B cell (primary cell): ENCODE results near the gene MED9. TPM values are rescaled to one million over a fixed set of nuclear protein-coding genes. Genes with fewer than 3 reads are reported as not detected.

Source experiments
- ATAC-seq: fragments of 200-7000 bp; cut with Tn5 transposase; one replicate; pipeline ENCODE4 v1.10.0; 2021; ENCODE audit warnings: low read depth, mild to moderate bottlenecking, moderate number of reproducible peaks, moderate library complexity
- CTCF ChIA-PET: fragments of 350-600 bp; sonication (Branson Sonifier 250); formaldehyde crosslinking; loops from one replicate; lab custom pipeline; 2021; ENCODE audit warnings: antibody characterized with exemption, inconsistent platforms; lab: Charles Lee
- POLR2A ChIA-PET: fragments of 350-600 bp; sonication (Branson Sonifier 250); formaldehyde crosslinking; loops from one replicate; lab custom pipeline; 2021; ENCODE audit warnings: antibody characterized with exemption; lab: Charles Lee
- DNase-seq: peaks from one replicate; pipeline ENCODE4 v3.0.0; 2013
- H2AFZ ChIP-seq: 2 replicates; pipeline ENCODE4 v1.6.1; 2012; ENCODE audit warnings: mild to moderate bottlenecking, low read depth, low read length; ENCODE audit not compliant: insufficient read depth, poor library complexity, severe bottlenecking
- H3K27ac ChIP-seq, 2 donors: 1 replicate in 1 of 2; 2 replicates in 1 of 2; pipeline ENCODE4 v1.5.1; 2012 to 2013; ENCODE audit warnings: low read length in 2 of 2, mild to moderate bottlenecking in 2 of 2, moderate library complexity in 1 of 2
- H3K27me3 ChIP-seq, 4 experiments: fragments of 200-600 bp in 1 of 4; sonication (generic) in 1 of 4; replicated peaks in 1 of 4; 1 replicate in 2 of 4; 2 replicates in 2 of 4; pipeline versions ENCODE4 v1.6.1 to v1.7.0; 2013 to 2016; ENCODE audit warnings: low read length in 3 of 4, mild to moderate bottlenecking in 2 of 4, mixed read lengths in 1 of 4, moderate library complexity in 1 of 4; ENCODE audit not compliant: insufficient read depth in 4 of 4, control insufficient read depth in 3 of 4; ENCODE audit errors: control extremely low read depth in 1 of 4
- H3K36me3 ChIP-seq, 2 experiments: replicated peaks in 1 of 2; 1 replicate in 1 of 2; 2 replicates in 1 of 2; pipeline versions ENCODE4 v1.6.1 to v1.7.1; 2013; ENCODE audit warnings: low read length in 1 of 2; ENCODE audit not compliant: insufficient read depth in 2 of 2, control insufficient read depth in 1 of 2; ENCODE audit errors: control extremely low read depth in 1 of 2, extremely low read depth in 1 of 2
- H3K4me1 ChIP-seq, 2 donors: fragments of 200-600 bp in 1 of 2; sonication (generic) in 1 of 2; 1 replicate in 1 of 2; 2 replicates in 1 of 2; pipeline versions ENCODE4 v1.5.1 to v1.6.1; 2013 to 2017; ENCODE audit warnings: low read length in 2 of 2; ENCODE audit not compliant: control insufficient read depth in 2 of 2, insufficient read depth in 2 of 2
- H3K4me2 ChIP-seq: replicated peaks from 2 replicates; pipeline ENCODE3; 2012; ENCODE audit warnings: mild to moderate bottlenecking, low read depth, low read length; ENCODE audit not compliant: poor library complexity, severe bottlenecking
- H3K4me3 ChIP-seq, 5 experiments: fragments of 200-600 bp in 1 of 5; sonication (generic) in 1 of 5; 1 replicate in 3 of 5; 2 replicates in 2 of 5; pipeline versions ENCODE4 v1.5.1 to v1.7.0; 2011 to 2016; ENCODE audit warnings: low read length in 4 of 5, mild to moderate bottlenecking in 4 of 5, low read depth in 2 of 5, control low read depth in 1 of 5, moderate library complexity in 1 of 5; ENCODE audit not compliant: insufficient read depth in 1 of 5; ENCODE audit errors: control extremely low read depth in 1 of 5, extremely low read depth in 1 of 5
- H3K79me2 ChIP-seq: fragments of 200-600 bp; sonication (generic); one replicate; pipeline ENCODE4 v1.6.0; 2016; ENCODE audit warnings: low read length; ENCODE audit not compliant: control insufficient read depth, insufficient read depth
- H3K9ac ChIP-seq: fragments of 200-600 bp; sonication (generic); 2 replicates; pipeline ENCODE4 v1.6.1; 2017; ENCODE audit warnings: mild to moderate bottlenecking, low read length, moderate library complexity
- H3K9me3 ChIP-seq, 3 donors: one replicate each; pipeline versions ENCODE4 v1.6.1 to v1.7.1; 2013; ENCODE audit warnings: low read length in 2 of 3; ENCODE audit not compliant: control insufficient read depth in 2 of 3, insufficient read depth in 1 of 3; ENCODE audit errors: control extremely low read depth in 1 of 3
- H4K20me1 ChIP-seq: 2 replicates; pipeline ENCODE4 v1.6.0; 2012; ENCODE audit warnings: mild to moderate bottlenecking, low read length; ENCODE audit not compliant: insufficient read depth, control insufficient read depth, poor library complexity, severe bottlenecking
- H3K27ac Mint-ChIP-seq: one replicate; pipeline ENCODE4 v1.8.0; 2021; ENCODE audit warnings: mixed read lengths
- H3K27me3 Mint-ChIP-seq: one replicate; pipeline ENCODE4 v1.8.0; 2021; ENCODE audit warnings: mixed read lengths
- H3K4me1 Mint-ChIP-seq: one replicate; pipeline ENCODE4 v1.8.0; 2021; ENCODE audit warnings: mixed read lengths
- H3K4me3 Mint-ChIP-seq: one replicate; pipeline ENCODE4 v1.8.0; 2021; ENCODE audit warnings: mixed read lengths
- H3K9me3 Mint-ChIP-seq: one replicate; pipeline ENCODE4 v1.8.0; 2022; ENCODE audit warnings: mixed read lengths; ENCODE audit not compliant: insufficient read depth
- CTCF ChIP-seq: fragments of 200-600 bp; IDR thresholded peaks from one replicate; pipeline ENCODE4 v1.8.0; 2022; ENCODE audit warnings: antibody characterized with exemption, mild to moderate bottlenecking
- EZH2 ChIP-seq: IDR thresholded peaks from 2 replicates; pipeline ENCODE4 v1.6.1; 2012; ENCODE audit warnings: borderline replicate concordance, low read depth, mild to moderate bottlenecking, moderate library complexity, low read length; ENCODE audit not compliant: insufficient read depth, poor library complexity, severe bottlenecking
- WGBS: methylation state at CpG from one replicate; pipeline ENCODE4 v1.1.5; 2013; ENCODE audit warnings: missing lambda C conversion rate; ENCODE audit not compliant: insufficient coverage; 5-methylcytosine and 5-hydroxymethylcytosine counted together
- intact Hi-C: fragments of 100-400 bp; cut with micrococcal nuclease; formaldehyde crosslinking; loops from one replicate; pipeline ENCODE4 v1.10.0; 2022
- polyA plus RNA-seq: library from polyadenylated mRNA; depleted of rRNA; stranded (reverse); fragments of >200 nt; gene quantifications from 2 replicates; pipeline ENCODE4 v1.2.3, GENCODE V29; 2012
- total RNA-seq, 2 donors: library from RNA; stranded (reverse); fragments of 120-200 nt in 1 of 2; gene quantifications; 1 replicate in 1 of 2; 2 replicates in 1 of 2; pipeline versions ENCODE4 v1.2.3 to v1.2.4, GENCODE V29; 2013 to 2022

The MED9 gene
- total and polyA plus RNA-seq, 2 donors (not counting 1 experiment from before 2014, with no cell fraction given): 11.6 to 18.9 TPM

- ATAC-seq: no peak
- no peak overlapping the region for H3K27ac Mint-ChIP-seq
Observed at GRCh38 chr17:17540278-17540906, 63.6 kb downstream of the MED9 start.

More at GRCh38 chr17:17540278-17540906, 63.6 kb downstream of the MED9 start:
- ChIA-PET CTCF (no interaction called here), POLR2A (no interaction called here)
- no peak for DNase-seq
- Histone ChIP-seq H3K4me2 (no peak overlapping the region), H3K27me3 (no peaks in the 10 kb centered on the region), H3K27ac (no peak overlapping the region), H3K4me1 (no peaks in the 10 kb centered on the region), H3K4me3 (no peak overlapping the region), H3K79me2 (no peaks in the 10 kb centered on the region), H3K9me3 (no peaks in the 10 kb centered on the region), H4K20me1 (no peaks in the 10 kb centered on the region), H3K36me3 (no peaks in the 10 kb centered on the region), H3K9ac (no peak overlapping the region), H2AFZ (no peak overlapping the region)
- intact Hi-C loops: no loop called here
- no peaks in the 10 kb centered on the region for H3K9me3 Mint-ChIP-seq
- no peak for TF ChIP-seq EZH2
- no peak for TF ChIP-seq CTCF
- no peaks in the 10 kb centered on the region for H3K27me3 Mint-ChIP-seq
- H3K4me3 Mint-ChIP-seq: no peak overlapping the region
- H3K4me1 Mint-ChIP-seq: no peaks in the 10 kb centered on the region
- 91% methylated on average over 15 of the region's 15 CpGs for WGBS
